ENCODE data around the gene GALNT1.

DNA sequence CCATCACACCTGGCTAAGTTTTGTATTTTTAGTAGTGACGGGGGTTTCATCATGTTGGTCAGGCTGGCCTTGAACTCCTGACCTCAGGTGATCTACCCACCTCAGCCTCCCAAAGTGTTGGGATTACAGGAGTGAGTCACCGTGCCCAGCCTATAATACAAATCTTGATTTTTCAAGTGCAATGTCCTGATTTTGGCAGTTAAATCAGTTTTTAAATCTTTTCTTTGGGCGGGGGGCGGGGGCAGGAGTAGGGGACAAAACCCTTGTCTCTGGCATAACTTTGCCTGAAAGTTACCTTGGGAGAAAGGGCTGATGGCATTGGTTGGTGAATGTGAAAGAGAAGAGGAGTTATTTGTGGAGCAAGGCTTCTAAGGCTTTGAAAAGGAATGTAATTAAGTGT, 12.3 kb downstream of the GALNT1 start:
- TF ChIP-seq CTCF (IDR thresholded peaks at IDR 0.05; ENCODE audit: low read depth, low read length): no peak
- TF ChIP-seq, protein P1, sequence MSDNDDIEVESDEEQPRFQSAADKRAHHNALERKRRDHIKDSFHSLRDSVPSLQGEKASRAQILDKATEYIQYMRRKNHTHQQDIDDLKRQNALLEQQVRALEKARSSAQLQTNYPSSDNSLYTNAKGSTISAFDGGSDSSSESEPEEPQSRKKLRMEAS (IDR thresholded peaks at IDR 0.05; ENCODE audit: low read depth, low read length): no peak
